ENCODE data around the gene COL19A1. TPM values are rescaled to one million over a fixed set of nuclear protein-coding genes. Genes with fewer than 3 reads are reported as not detected.

The COL19A1 gene
- total and polyA plus RNA-seq, 2 experiments from 2014 or later = not detected

DNA sequence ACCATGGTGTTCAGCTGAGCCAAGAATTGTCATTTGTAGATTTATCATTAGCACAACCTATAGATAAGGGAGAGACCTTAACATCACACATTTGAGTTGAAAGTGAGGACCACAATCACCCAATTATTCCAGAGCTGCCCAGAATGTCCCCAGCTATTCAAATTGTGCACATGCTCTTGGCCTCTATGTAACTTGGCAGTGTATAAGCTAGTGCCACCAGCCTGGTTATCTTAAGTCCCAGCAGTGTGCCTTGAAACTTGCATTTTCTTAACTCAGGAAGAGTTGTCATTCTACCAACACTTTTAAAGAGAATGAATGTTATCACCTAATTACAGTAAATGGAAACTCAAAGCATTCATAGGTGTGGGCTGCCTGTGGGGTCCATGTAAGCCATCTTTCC lies 245.4 kb downstream of the COL19A1 start (continued):
- TF ChIP-seq, protein P1, sequence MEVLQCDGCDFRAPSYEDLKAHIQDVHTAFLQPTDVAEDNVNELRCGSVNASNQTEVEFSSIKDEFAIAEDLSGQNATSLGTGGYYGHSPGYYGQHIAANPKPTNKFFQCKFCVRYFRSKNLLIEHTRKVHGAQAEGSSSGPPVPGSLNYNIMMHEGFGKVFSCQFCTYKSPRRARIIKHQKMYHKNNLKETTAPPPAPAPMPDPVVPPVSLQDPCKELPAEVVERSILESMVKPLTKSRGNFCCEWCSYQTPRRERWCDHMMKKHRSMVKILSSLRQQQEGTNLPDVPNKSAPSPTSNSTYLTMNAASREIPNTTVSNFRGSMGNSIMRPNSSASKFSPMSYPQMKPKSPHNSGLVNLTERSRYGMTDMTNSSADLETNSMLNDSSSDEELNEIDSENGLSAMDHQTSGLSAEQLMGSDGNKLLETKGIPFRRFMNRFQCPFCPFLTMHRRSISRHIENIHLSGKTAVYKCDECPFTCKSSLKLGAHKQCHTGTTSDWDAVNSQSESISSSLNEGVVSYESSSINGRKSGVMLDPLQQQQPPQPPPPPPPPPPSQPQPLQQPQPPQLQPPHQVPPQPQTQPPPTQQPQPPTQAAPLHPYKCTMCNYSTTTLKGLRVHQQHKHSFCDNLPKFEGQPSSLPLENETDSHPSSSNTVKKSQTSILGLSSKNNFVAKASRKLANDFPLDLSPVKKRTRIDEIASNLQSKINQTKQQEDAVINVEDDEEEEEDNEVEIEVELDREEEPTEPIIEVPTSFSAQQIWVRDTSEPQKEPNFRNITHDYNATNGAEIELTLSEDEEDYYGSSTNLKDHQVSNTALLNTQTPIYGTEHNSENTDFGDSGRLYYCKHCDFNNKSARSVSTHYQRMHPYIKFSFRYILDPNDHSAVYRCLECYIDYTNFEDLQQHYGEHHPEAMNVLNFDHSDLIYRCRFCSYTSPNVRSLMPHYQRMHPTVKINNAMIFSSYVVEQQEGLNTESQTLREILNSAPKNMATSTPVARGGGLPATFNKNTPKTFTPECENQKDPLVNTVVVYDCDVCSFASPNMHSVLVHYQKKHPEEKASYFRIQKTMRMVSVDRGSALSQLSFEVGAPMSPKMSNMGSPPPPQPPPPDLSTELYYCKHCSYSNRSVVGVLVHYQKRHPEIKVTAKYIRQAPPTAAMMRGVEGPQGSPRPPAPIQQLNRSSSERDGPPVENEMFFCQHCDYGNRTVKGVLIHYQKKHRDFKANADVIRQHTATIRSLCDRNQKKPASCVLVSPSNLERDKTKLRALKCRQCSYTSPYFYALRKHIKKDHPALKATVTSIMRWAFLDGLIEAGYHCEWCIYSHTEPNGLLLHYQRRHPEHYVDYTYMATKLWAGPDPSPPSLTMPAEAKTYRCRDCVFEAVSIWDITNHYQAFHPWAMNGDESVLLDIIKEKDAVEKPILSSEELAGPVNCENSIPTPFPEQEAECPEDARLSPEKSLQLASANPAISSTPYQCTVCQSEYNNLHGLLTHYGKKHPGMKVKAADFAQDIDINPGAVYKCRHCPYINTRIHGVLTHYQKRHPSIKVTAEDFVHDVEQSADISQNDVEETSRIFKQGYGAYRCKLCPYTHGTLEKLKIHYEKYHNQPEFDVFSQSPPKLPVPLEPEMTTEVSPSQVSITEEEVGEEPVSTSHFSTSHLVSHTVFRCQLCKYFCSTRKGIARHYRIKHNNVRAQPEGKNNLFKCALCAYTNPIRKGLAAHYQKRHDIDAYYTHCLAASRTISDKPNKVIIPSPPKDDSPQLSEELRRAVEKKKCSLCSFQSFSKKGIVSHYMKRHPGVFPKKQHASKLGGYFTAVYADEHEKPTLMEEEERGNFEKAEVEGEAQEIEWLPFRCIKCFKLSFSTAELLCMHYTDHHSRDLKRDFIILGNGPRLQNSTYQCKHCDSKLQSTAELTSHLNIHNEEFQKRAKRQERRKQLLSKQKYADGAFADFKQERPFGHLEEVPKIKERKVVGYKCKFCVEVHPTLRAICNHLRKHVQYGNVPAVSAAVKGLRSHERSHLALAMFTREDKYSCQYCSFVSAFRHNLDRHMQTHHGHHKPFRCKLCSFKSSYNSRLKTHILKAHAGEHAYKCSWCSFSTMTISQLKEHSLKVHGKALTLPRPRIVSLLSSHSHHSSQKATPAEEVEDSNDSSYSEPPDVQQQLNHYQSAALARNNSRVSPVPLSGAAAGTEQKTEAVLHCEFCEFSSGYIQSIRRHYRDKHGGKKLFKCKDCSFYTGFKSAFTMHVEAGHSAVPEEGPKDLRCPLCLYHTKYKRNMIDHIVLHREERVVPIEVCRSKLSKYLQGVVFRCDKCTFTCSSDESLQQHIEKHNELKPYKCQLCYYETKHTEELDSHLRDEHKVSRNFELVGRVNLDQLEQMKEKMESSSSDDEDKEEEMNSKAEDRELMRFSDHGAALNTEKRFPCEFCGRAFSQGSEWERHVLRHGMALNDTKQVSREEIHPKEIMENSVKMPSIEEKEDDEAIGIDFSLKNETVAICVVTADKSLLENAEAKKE (CRISPR knock-in tag; IDR thresholded peaks at IDR 0.05) = no peak
- TF ChIP-seq ZNF114 (CRISPR knock-in tag; IDR thresholded peaks at IDR 0.05) = no peak
- TF ChIP-seq EZH2phosphoT487 (IDR thresholded peaks at IDR 0.05; ENCODE audit: unreplicated experiment) = no peak
- TF ChIP-seq JUNB (IDR thresholded peaks at IDR 0.05; ENCODE audit: unreplicated experiment) = no peak
- TF ChIP-seq CREB1 (CRISPR knock-in tag; IDR thresholded peaks at IDR 0.05; ENCODE audit: low read depth) = no peak
- no peak for TF ChIP-seq POLR2AphosphoS5 (IDR thresholded peaks at IDR 0.05; ENCODE audit: low read depth)
- TF ChIP-seq, protein P2, sequence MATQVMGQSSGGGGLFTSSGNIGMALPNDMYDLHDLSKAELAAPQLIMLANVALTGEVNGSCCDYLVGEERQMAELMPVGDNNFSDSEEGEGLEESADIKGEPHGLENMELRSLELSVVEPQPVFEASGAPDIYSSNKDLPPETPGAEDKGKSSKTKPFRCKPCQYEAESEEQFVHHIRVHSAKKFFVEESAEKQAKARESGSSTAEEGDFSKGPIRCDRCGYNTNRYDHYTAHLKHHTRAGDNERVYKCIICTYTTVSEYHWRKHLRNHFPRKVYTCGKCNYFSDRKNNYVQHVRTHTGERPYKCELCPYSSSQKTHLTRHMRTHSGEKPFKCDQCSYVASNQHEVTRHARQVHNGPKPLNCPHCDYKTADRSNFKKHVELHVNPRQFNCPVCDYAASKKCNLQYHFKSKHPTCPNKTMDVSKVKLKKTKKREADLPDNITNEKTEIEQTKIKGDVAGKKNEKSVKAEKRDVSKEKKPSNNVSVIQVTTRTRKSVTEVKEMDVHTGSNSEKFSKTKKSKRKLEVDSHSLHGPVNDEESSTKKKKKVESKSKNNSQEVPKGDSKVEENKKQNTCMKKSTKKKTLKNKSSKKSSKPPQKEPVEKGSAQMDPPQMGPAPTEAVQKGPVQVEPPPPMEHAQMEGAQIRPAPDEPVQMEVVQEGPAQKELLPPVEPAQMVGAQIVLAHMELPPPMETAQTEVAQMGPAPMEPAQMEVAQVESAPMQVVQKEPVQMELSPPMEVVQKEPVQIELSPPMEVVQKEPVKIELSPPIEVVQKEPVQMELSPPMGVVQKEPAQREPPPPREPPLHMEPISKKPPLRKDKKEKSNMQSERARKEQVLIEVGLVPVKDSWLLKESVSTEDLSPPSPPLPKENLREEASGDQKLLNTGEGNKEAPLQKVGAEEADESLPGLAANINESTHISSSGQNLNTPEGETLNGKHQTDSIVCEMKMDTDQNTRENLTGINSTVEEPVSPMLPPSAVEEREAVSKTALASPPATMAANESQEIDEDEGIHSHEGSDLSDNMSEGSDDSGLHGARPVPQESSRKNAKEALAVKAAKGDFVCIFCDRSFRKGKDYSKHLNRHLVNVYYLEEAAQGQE (IDR thresholded peaks at IDR 0.05; ENCODE audit: unreplicated experiment) = no peak

All from GM23338 (cell line).